Activated CD4-positive, alpha-beta T cell treated with anti-CD3 and anti-CD28 coated beads for 36 hours (primary cell): ENCODE measurements around the gene P2RY6. TPM values are rescaled to one million over a fixed set of nuclear protein-coding genes. Genes with fewer than 3 reads are reported as not detected.
"Not testable (repeated sequence)": the region's sequence is repeated elsewhere in the genome, so short reads cannot be mapped to it uniquely, and the experiment has no call there.

Source experiments
- ATAC-seq: fragments of 200-7000 bp; cut with Tn5 transposase; one replicate; pipeline ENCODE4 v1.10.0; 2021; ENCODE audit warnings: mild to moderate bottlenecking, moderate library complexity
- CTCF ChIA-PET: fragments of 350-600 bp; sonication (Branson Sonifier 250); formaldehyde crosslinking; loops from one replicate; lab custom pipeline; 2021; ENCODE audit warnings: antibody characterized with exemption; lab: Charles Lee
- POLR2A ChIA-PET: fragments of 350-600 bp; sonication (Branson Sonifier 250); formaldehyde crosslinking; loops from one replicate; lab custom pipeline; 2021; ENCODE audit warnings: antibody characterized with exemption, inconsistent platforms; lab: Charles Lee
- DNase-seq: peaks from one replicate; pipeline ENCODE4 v3.0.0-alpha.2; 2020
- H3K27ac Mint-ChIP-seq: one replicate; pipeline ENCODE4 v1.8.0; 2021; ENCODE audit warnings: mixed read lengths
- H3K27me3 Mint-ChIP-seq: one replicate; pipeline ENCODE4 v1.8.0; 2021; ENCODE audit warnings: mixed read lengths
- H3K36me3 Mint-ChIP-seq: one replicate; pipeline ENCODE4 v1.8.0; 2021; ENCODE audit warnings: low read depth, mixed read lengths
- H3K4me1 Mint-ChIP-seq: one replicate; pipeline ENCODE4 v1.8.0; 2021; ENCODE audit warnings: mixed read lengths
- H3K4me3 Mint-ChIP-seq: one replicate; pipeline ENCODE4 v1.8.0; 2021; ENCODE audit warnings: mild to moderate bottlenecking, moderate library complexity, mixed read lengths
- H3K9me3 Mint-ChIP-seq: one replicate; pipeline ENCODE4 v1.8.0; 2021; ENCODE audit warnings: low read depth, mixed read lengths
- intact Hi-C, 2 experiments: fragments of 100-400 bp; cut with DNase I in 1 of 2; cut with micrococcal nuclease in 1 of 2; formaldehyde crosslinking; loops; one replicate each; pipeline versions ENCODE4 v1.14.2 to v1.15.1; 2022 to 2024; cut with DNase I, micrococcal nuclease
- total RNA-seq, 2 experiments: library from RNA; stranded (reverse); gene quantifications; one replicate each; pipeline ENCODE4 v1.2.3, GENCODE V29; 2021

The P2RY6 gene
- total RNA-seq, 2 experiments from 2014 or later: not detected

- POLR2A ChIA-PET: no interaction called here
- Mint-ChIP-seq H3K9me3 (no peaks in the 10 kb centered on the region), H3K27ac (no peak overlapping the region), H3K4me1 (no peaks in the 10 kb centered on the region), H3K36me3 (no peaks in the 10 kb centered on the region), H3K4me3 (no peak overlapping the region), H3K27me3 (peaks cover 2% of the 10 kb centered on the region)
- CTCF ChIA-PET: interaction anchor here (0.7 to 1.0 kb wide), 2 partner anchors 96 to 183 kb away, joined by 3 to 5 read pairs; no protein-coding TSS in a partner anchor
- intact Hi-C loops: no loop called here
- no peak for DNase-seq
- ATAC-seq: no peak
Observed at GRCh38 chr11:73273222-73273895, 1.2 kb downstream of the P2RY6 start.

GRCh38 chr11:73274191-73274590 is 2.1 kb downstream of the P2RY6 start:
- H3K36me3 Mint-ChIP-seq, DNase-seq, H3K27ac Mint-ChIP-seq, ATAC-seq, intact Hi-C loops, H3K9me3 Mint-ChIP-seq, H3K4me3 Mint-ChIP-seq, H3K4me1 Mint-ChIP-seq, H3K27me3 Mint-ChIP-seq: not testable (repeated sequence)
- CTCF ChIA-PET: interaction anchor here (0.7 to 1.1 kb wide), 3 partner anchors 13 to 182 kb away, joined by 3 to 5 read pairs (median 3); no protein-coding TSS in a partner anchor
- POLR2A ChIA-PET: interaction anchor here (0.6 kb wide), 1 partner anchor 35 kb away, joined by 3 read pairs; no protein-coding TSS in a partner anchor

- ATAC-seq (no peak), DNase-seq (no peak)
- no peaks in the 10 kb centered on the region for H3K9me3 Mint-ChIP-seq
- H3K27me3 Mint-ChIP-seq: peaks cover 2% of the 10 kb centered on the region
- no peak overlapping the region for H3K4me3 Mint-ChIP-seq
- CTCF ChIA-PET: interaction anchor here (1.1 kb wide), 1 partner anchor 12 kb away, joined by 3 read pairs; no protein-coding TSS in a partner anchor
- no peaks in the 10 kb centered on the region for H3K4me1 Mint-ChIP-seq
- intact Hi-C loops: no loop called here
- H3K36me3 Mint-ChIP-seq: no peaks in the 10 kb centered on the region
- POLR2A ChIA-PET: interaction anchor here (0.6 kb wide), 1 partner anchor 35 kb away, joined by 3 read pairs; no protein-coding TSS in a partner anchor
- no peak overlapping the region for H3K27ac Mint-ChIP-seq
Observed at GRCh38 chr11:73274722-73275380, 2.7 kb downstream of the P2RY6 start.

GRCh38 chr11:73275381-73275750 is 3.2 kb downstream of the P2RY6 start:
- ChIA-PET POLR2A (no interaction called here), CTCF (no interaction called here)
- no peak for DNase-seq
- H3K9me3 Mint-ChIP-seq: no peaks in the 10 kb centered on the region
- ATAC-seq: no peak
- intact Hi-C loops: no loop called here
- peaks cover 2% of the 10 kb centered on the region for H3K27me3 Mint-ChIP-seq
- H3K36me3 Mint-ChIP-seq: no peaks in the 10 kb centered on the region
- H3K4me3 Mint-ChIP-seq: no peak overlapping the region
- no peaks in the 10 kb centered on the region for H3K4me1 Mint-ChIP-seq
- H3K27ac Mint-ChIP-seq: no peak overlapping the region

- CTCF ChIA-PET: no interaction called here
- intact Hi-C loops: no loop called here
- H3K4me1 Mint-ChIP-seq: no peaks in the 10 kb centered on the region
- no peaks in the 10 kb centered on the region for H3K9me3 Mint-ChIP-seq
- peaks cover 2% of the 10 kb centered on the region for H3K27me3 Mint-ChIP-seq
- POLR2A ChIA-PET: no interaction called here
- no peak for ATAC-seq
- DNase-seq: no peak
- H3K36me3 Mint-ChIP-seq: no peaks in the 10 kb centered on the region
- no peak overlapping the region for H3K4me3 Mint-ChIP-seq
- H3K27ac Mint-ChIP-seq: no peak overlapping the region
Observed at GRCh38 chr11:73277467-73277866, 5.3 kb downstream of the P2RY6 start.

- Mint-ChIP-seq H3K4me1 (no peaks in the 10 kb centered on the region), H3K27ac (no peak overlapping the region), H3K9me3 (no peaks in the 10 kb centered on the region), H3K27me3 (no peaks in the 10 kb centered on the region), H3K36me3 (no peaks in the 10 kb centered on the region), H3K4me3 (no peak overlapping the region)
- ATAC-seq (no peak), DNase-seq (no peak)
- ChIA-PET POLR2A (no interaction called here), CTCF (interaction anchor here (0.7 to 1.9 kb wide), 5 partner anchors 9 to 488 kb away, joined by 3 to 4 read pairs (median 3); no protein-coding TSS in a partner anchor)
- intact Hi-C loops: no loop called here
Observed at GRCh38 chr11:73280626-73281025, 8.5 kb downstream of the P2RY6 start.

- ChIA-PET CTCF (interaction anchor here (0.6 to 0.9 kb wide), 4 partner anchors 8 to 850 kb away, joined by 3 read pairs; no protein-coding TSS in a partner anchor), POLR2A (no interaction called here)
- DNase-seq: no peak
- intact Hi-C loops: no loop called here
- H3K36me3 Mint-ChIP-seq: no peaks in the 10 kb centered on the region
- no peaks in the 10 kb centered on the region for H3K4me1 Mint-ChIP-seq
- no peak overlapping the region for H3K27ac Mint-ChIP-seq
- no peak for ATAC-seq
- H3K4me3 Mint-ChIP-seq: no peak overlapping the region
- H3K27me3 Mint-ChIP-seq: no peaks in the 10 kb centered on the region
- H3K9me3 Mint-ChIP-seq: no peaks in the 10 kb centered on the region
Observed at GRCh38 chr11:73281201-73281741, 9.1 kb downstream of the P2RY6 start.

- H3K36me3 Mint-ChIP-seq: no peaks in the 10 kb centered on the region
- ATAC-seq: no peak
- POLR2A ChIA-PET: no interaction called here
- no peak overlapping the region for H3K27ac Mint-ChIP-seq
- CTCF ChIA-PET: interaction anchor here (0.6 to 0.7 kb wide), 2 partner anchors 88 to 851 kb away, joined by 3 read pairs; no protein-coding TSS in a partner anchor
- no peak for DNase-seq
- intact Hi-C loops: no loop called here
- H3K9me3 Mint-ChIP-seq: no peaks in the 10 kb centered on the region
- no peaks in the 10 kb centered on the region for H3K4me1 Mint-ChIP-seq
- no peaks in the 10 kb centered on the region for H3K27me3 Mint-ChIP-seq
- no peak overlapping the region for H3K4me3 Mint-ChIP-seq
Observed at GRCh38 chr11:73281796-73282660, 9.9 kb downstream of the P2RY6 start.

- Mint-ChIP-seq H3K4me1 (no peaks in the 10 kb centered on the region), H3K9me3 (no peaks in the 10 kb centered on the region), H3K27ac (no peak overlapping the region), H3K4me3 (no peak overlapping the region), H3K27me3 (no peaks in the 10 kb centered on the region), H3K36me3 (no peaks in the 10 kb centered on the region)
- intact Hi-C loops: no loop called here
- DNase-seq (no peak), ATAC-seq (no peak)
- CTCF ChIA-PET: interaction anchor here (0.7 to 1.3 kb wide), 4 partner anchors 12 to 52 kb away, joined by 3 to 10 read pairs (median 4); no protein-coding TSS in a partner anchor
- POLR2A ChIA-PET: no interaction called here
Observed at GRCh38 chr11:73283276-73284000, 11.3 kb downstream of the P2RY6 start.

GRCh38 chr11:73284106-73284505 is 12.0 kb downstream of the P2RY6 start:
- Mint-ChIP-seq H3K4me3 (no peak overlapping the region), H3K27me3 (no peaks in the 10 kb centered on the region), H3K9me3 (no peaks in the 10 kb centered on the region), H3K4me1 (peaks cover 3% of the 10 kb centered on the region), H3K36me3 (no peaks in the 10 kb centered on the region), H3K27ac (no peak overlapping the region)
- DNase-seq (no peak), ATAC-seq (no peak)
- intact Hi-C loops: no loop called here
- CTCF ChIA-PET: interaction anchor here (0.9 to 1.3 kb wide), 3 partner anchors 11 to 52 kb away, joined by 3 to 10 read pairs (median 6); no protein-coding TSS in a partner anchor
- POLR2A ChIA-PET: no interaction called here
